OCI-LY7 (cell line): ENCODE data around the gene MDGA2. TPM values are rescaled to one million over a fixed set of nuclear protein-coding genes. Genes with fewer than 3 reads are reported as not detected.

Source experiments
- BruUV-seq: library from RNA; stranded (reverse); fragments of 400-500 nt; replicated peaks from 2 replicates; lab custom pipeline; 2021; lab: Mats Ljungman, UMichigan
- CTCF ChIA-PET: fragments of 300-600 bp; sonication (Branson Sonifier 250); formaldehyde crosslinking; loops from one replicate; lab custom pipeline; 2022; ENCODE audit warnings: antibody characterized with exemption; ENCODE audit not compliant: unreplicated experiment; lab: Charles Lee
- POLR2A ChIA-PET: fragments of 300-600 bp; sonication (Branson Sonifier 250); formaldehyde crosslinking; loops from one replicate; lab custom pipeline; 2022; ENCODE audit warnings: antibody characterized with exemption; lab: Charles Lee
- DNase-seq: peaks from one replicate; pipeline ENCODE4 v3.0.0-alpha.2; 2015; ENCODE audit warnings: low spot score
- H2AFZ ChIP-seq: fragments of 200-600 bp; sonication (generic), shearing (Covaris generic); 2 replicates; pipeline ENCODE4 v1.6.1; 2014; ENCODE audit warnings: mild to moderate bottlenecking, antibody characterized with exemption, low read length, moderate library complexity
- H3K27ac ChIP-seq: fragments of 200-600 bp; sonication (generic); 2 replicates; pipeline ENCODE4 v1.5.1; 2014; ENCODE audit warnings: mixed run types, low read depth, mild to moderate bottlenecking, moderate library complexity, low read length, inconsistent platforms; ENCODE audit not compliant: poor library complexity, severe bottlenecking
- H3K36me3 ChIP-seq: fragments of 200-600 bp; sonication (generic); 2 replicates; pipeline ENCODE4 v1.6.1; 2014; ENCODE audit warnings: mild to moderate bottlenecking, antibody characterized with exemption, low read length, moderate library complexity, mixed read lengths; ENCODE audit not compliant: insufficient read depth
- H3K4me1 ChIP-seq: fragments of 200-600 bp; sonication (generic); 2 replicates; pipeline ENCODE4 v1.5.1; 2014; ENCODE audit warnings: mild to moderate bottlenecking, low read length; ENCODE audit not compliant: insufficient read depth, poor library complexity, severe bottlenecking
- H3K4me2 ChIP-seq: fragments of 200-600 bp; sonication (generic); 2 replicates; pipeline ENCODE4 v1.6.1; 2014; ENCODE audit warnings: mild to moderate bottlenecking, low read length
- H3K4me3 ChIP-seq: fragments of 200-600 bp; sonication (generic); 2 replicates; pipeline ENCODE4 v1.5.1; 2014; ENCODE audit warnings: mild to moderate bottlenecking, low read depth, low read length; ENCODE audit not compliant: poor library complexity, severe bottlenecking
- H3K79me2 ChIP-seq: fragments of 200-600 bp; sonication (generic); 2 replicates; pipeline ENCODE4 v1.6.1; 2016; ENCODE audit warnings: low read depth, mild to moderate bottlenecking, low read length, moderate library complexity, mixed read lengths; ENCODE audit not compliant: insufficient read depth
- H3K9me2 ChIP-seq: fragments of 200-600 bp; sonication (generic); 2 replicates; pipeline ENCODE4 v1.6.1; 2016; ENCODE audit warnings: mild to moderate bottlenecking, low read length, mixed read lengths; ENCODE audit not compliant: insufficient read depth
- H3K9me3 ChIP-seq: fragments of 200-600 bp; sonication (generic); 2 replicates; pipeline ENCODE4 v1.6.1; 2014; ENCODE audit warnings: mild to moderate bottlenecking, mixed run types, low read length, mixed read lengths
- H4K20me1 ChIP-seq: fragments of 200-600 bp; sonication (generic); 2 replicates; pipeline ENCODE4 v1.6.1; 2014; ENCODE audit warnings: mild to moderate bottlenecking, antibody characterized with exemption, low read length, moderate library complexity, mixed read lengths; ENCODE audit not compliant: insufficient read depth
- CTCF ChIP-seq: fragments of 200-600 bp; sonication (generic); conservative IDR thresholded peaks from 2 replicates; pipeline ENCODE4 v1.5.1; 2014; ENCODE audit warnings: mild to moderate bottlenecking, antibody characterized with exemption, low read length, moderate library complexity, mixed read lengths
- EZH2phosphoT487 ChIP-seq: fragments of 200-600 bp; sonication (generic); IDR thresholded peaks from 2 replicates; pipeline ENCODE4 v1.6.1; 2018; ENCODE audit warnings: low read depth, borderline replicate concordance, mild to moderate bottlenecking, mixed run types, antibody characterized with exemption, low read length, moderate library complexity, mixed read lengths
- intact Hi-C: fragments of 100-400 bp; cut with micrococcal nuclease; formaldehyde crosslinking; loops from one replicate; pipeline ENCODE4 v1.10.0; 2022; ENCODE audit not compliant: unreplicated experiment
- total RNA-seq, 2 experiments: library from RNA; depleted of rRNA in 1 of 2; stranded (reverse); fragments of >200 nt in 1 of 2; shearing (Covaris generic) in 1 of 2; gene quantifications; 2 replicates each; pipeline ENCODE4 v1.2.3, GENCODE V29; 2014 to 2022

MDGA2 gene
- total RNA-seq, 2 experiments from 2014 or later, result not detected

- no TSS peak for BruUV-seq
- no peaks in the 10 kb centered on the region for H3K9me2 ChIP-seq
- no peaks in the 10 kb centered on the region for H4K20me1 ChIP-seq
- intact Hi-C loops, result no loop called here
- no peak overlapping the region for H3K27ac ChIP-seq
- TF ChIP-seq CTCF (no peak), EZH2phosphoT487 (no peak)
- no peaks in the 10 kb centered on the region for H3K4me1 ChIP-seq
- DNase-seq, result no peak
- H3K36me3 ChIP-seq, result no peaks in the 10 kb centered on the region
- H3K9me3 ChIP-seq, result no peaks in the 10 kb centered on the region
- H3K4me3 ChIP-seq, result no peak overlapping the region
- H3K79me2 ChIP-seq, result no peaks in the 10 kb centered on the region
- CTCF ChIA-PET, result no interaction called here
- H3K4me2 ChIP-seq, result no peak overlapping the region
- no peak overlapping the region for H2AFZ ChIP-seq
- POLR2A ChIA-PET, result no interaction called here
These were observed 79.2 kb downstream of the MDGA2 start for GRCh38 chr14:47596232-47596631.

- CTCF ChIA-PET, result no interaction called here
- intact Hi-C loops, result no loop called here
- no peak overlapping the region for H3K4me2 ChIP-seq
- DNase-seq, result no peak
- H2AFZ ChIP-seq, result no peak overlapping the region
- H3K27ac ChIP-seq, result no peak overlapping the region
- BruUV-seq, result no TSS peak
- H4K20me1 ChIP-seq, result no peaks in the 10 kb centered on the region
- no peaks in the 10 kb centered on the region for H3K36me3 ChIP-seq
- POLR2A ChIA-PET, result no interaction called here
- no peaks in the 10 kb centered on the region for H3K9me3 ChIP-seq
- no peaks in the 10 kb centered on the region for H3K9me2 ChIP-seq
- H3K4me3 ChIP-seq, result no peak overlapping the region
- TF ChIP-seq CTCF (no peak), EZH2phosphoT487 (no peak)
- no peaks in the 10 kb centered on the region for H3K79me2 ChIP-seq
- H3K4me1 ChIP-seq, result no peaks in the 10 kb centered on the region
These were observed 79.9 kb downstream of the MDGA2 start for GRCh38 chr14:47595552-47595951.

- no peaks in the 10 kb centered on the region for H3K9me3 ChIP-seq
These were observed 84.5 kb downstream of the MDGA2 start for GRCh38 chr14:47590767-47591495.

More at GRCh38 chr14:47590767-47591495, 84.5 kb downstream of the MDGA2 start:
- Histone ChIP-seq H4K20me1 (no peaks in the 10 kb centered on the region), H3K9me2 (no peaks in the 10 kb centered on the region), H2AFZ (no peak overlapping the region), H3K4me1 (no peaks in the 10 kb centered on the region), H3K4me3 (no peak overlapping the region), H3K4me2 (no peak overlapping the region), H3K79me2 (no peaks in the 10 kb centered on the region), H3K27ac (no peak overlapping the region), H3K36me3 (no peaks in the 10 kb centered on the region)
- POLR2A ChIA-PET, result interaction anchor here (2.4 kb wide), 1 partner anchor 10 kb away, joined by 6 read pairs; no protein-coding TSS in a partner anchor
- BruUV-seq, result no TSS peak
- TF ChIP-seq EZH2phosphoT487 (no peak), CTCF (no peak)
- CTCF ChIA-PET, result no interaction called here
- DNase-seq, result no peak
- intact Hi-C loops, result no loop called here
